RWPE1 (cell line): ENCODE measurements around the gene NGEF.

Experiments used
- CTCF ChIA-PET: fragments of 350-600 bp; sonication (Branson Sonifier 250); formaldehyde crosslinking; extraction: SDS; loops from one replicate; lab custom pipeline; 2021; lab: Yijun Ruan, JAX
- POLR2A ChIA-PET: fragments of 400-600 bp; formaldehyde crosslinking; extraction: SDS; loops from one replicate; lab custom pipeline; 2020; ENCODE audit warnings: antibody characterized with exemption; ENCODE audit not compliant: low non-redundant PET; lab: Yijun Ruan, JAX
- DNase-seq: peaks from one replicate; pipeline ENCODE4 v3.0.0; 2012; ENCODE audit warnings: low spot score
- H3K27ac ChIP-seq: fragments of 450-650 bp; 2 replicates; pipeline ENCODE4 v1.5.1; 2017
- TF ChIP-seq, protein P1 (sequence below): fragments of 450-650 bp; conservative IDR thresholded peaks from 2 replicates; pipeline ENCODE4 v1.5.1; 2017; ENCODE audit warnings: low read depth, mild to moderate bottlenecking

NGEF gene

DNA sequence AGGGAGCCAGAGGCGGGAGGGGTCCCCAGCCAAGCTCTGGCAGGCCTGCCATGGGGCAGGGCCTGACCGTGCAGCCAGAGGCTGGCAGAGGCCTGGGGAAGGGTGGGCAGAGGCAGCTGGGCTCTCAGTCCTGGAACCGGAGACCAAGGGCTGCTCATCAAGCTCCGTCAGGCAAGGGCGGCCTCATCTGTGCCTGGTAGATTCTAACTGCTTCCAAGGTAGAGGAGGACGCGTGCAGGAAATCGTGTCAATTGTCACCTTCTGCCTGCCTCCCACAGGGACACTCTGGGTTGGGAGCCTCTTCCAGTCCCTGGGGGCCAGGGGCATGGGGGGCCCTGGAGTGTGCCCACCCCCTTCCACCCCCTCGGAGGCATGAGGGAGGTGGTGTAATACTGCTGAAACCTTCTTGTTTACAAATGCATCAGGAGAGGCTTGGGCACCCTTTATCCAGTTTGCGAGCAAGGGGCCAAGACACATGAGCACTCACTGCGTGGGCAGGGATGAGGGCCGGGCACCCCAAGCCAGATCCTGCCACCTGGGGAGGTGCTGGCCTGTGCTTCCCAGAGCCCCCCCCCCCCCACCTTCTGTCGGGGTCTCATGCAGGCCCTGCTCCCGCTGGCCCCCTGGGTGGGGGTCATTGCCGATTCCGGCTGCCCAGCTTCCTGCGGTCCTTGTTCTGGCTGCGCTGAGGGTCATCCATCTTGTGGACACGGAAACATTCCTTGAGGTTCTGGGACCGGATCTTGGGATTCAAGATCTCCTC lies 134.0 kb downstream of the NGEF start:
- ChIA-PET POLR2A (no interaction called here), CTCF (interaction anchor here (0.5 kb wide), 1 partner anchor 353 kb away, joined by 4 read pairs; no protein-coding TSS in a partner anchor)
- peak overlapping the region; percentile 72 for H3K27ac ChIP-seq
- DNase-seq: no peak
- TF ChIP-seq, protein P1, sequence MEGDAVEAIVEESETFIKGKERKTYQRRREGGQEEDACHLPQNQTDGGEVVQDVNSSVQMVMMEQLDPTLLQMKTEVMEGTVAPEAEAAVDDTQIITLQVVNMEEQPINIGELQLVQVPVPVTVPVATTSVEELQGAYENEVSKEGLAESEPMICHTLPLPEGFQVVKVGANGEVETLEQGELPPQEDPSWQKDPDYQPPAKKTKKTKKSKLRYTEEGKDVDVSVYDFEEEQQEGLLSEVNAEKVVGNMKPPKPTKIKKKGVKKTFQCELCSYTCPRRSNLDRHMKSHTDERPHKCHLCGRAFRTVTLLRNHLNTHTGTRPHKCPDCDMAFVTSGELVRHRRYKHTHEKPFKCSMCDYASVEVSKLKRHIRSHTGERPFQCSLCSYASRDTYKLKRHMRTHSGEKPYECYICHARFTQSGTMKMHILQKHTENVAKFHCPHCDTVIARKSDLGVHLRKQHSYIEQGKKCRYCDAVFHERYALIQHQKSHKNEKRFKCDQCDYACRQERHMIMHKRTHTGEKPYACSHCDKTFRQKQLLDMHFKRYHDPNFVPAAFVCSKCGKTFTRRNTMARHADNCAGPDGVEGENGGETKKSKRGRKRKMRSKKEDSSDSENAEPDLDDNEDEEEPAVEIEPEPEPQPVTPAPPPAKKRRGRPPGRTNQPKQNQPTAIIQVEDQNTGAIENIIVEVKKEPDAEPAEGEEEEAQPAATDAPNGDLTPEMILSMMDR: no peak

DNA sequence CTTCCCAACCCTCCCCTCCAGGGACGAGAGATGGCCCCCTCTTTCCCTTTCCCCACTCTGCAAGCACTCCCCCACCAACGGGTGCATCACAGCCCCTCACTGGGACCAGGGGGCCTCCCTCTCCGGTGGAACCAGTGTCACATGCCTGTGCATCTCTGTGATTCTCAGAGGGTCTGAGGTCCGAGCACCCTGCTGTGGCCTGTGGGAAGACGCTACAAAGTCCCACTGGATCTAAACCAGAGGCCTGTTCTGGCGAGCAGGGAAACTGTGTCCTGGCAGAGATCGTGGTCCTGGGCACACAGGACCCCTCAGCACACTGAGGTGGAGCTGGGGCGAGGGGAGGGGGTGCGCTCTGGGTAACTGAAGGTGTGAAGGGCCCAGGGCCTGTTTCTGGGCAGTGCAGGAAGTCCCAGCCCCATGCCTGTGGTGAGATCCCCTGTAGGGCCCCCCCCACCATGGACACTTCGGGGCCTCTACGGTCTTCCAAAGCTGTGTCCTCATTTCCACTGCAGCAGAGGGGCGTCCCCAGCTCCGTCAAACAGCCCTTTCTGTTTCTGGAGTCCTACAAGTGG lies 135.0 kb downstream of the NGEF start:
- TF ChIP-seq, protein P1: no peak
- no peak for DNase-seq
- POLR2A ChIA-PET: no interaction called here
- CTCF ChIA-PET: interaction anchor here (0.5 kb wide), 3 partner anchors 354 to 429 kb away, joined by 3 to 5 read pairs (median 4); partner anchors contain the start of gene SAG
- H3K27ac ChIP-seq: peak overlapping the region; percentile 72

DNA sequence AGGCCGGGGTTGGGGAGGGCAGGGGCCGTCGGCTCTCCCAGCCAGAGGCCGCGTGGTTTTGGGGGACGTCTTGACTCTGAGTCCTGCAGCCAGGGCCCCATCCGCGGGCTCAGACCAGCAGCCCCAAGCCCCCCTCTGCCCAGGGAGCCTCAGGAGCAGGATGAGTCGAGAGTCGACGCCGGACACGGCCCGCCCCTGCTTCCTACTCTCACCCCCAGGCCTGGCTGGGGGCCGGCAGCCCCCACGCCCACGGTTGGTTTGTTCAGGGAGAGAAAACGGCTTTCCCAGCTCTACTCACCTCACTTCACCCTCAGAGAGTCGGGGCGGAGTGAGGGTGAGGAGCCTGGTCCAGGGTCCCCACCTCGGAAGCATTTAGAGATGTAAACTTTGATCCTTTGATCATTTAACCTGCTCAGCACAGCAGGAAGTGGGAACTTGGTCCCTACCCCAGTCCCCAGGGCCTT lies 136.0 kb downstream of the NGEF start:
- peak; percentile 18 for DNase-seq
- peak overlapping the region; percentile 72 for H3K27ac ChIP-seq
- TF ChIP-seq, protein P1: no peak
- ChIA-PET POLR2A (no interaction called here), CTCF (no interaction called here)

DNA sequence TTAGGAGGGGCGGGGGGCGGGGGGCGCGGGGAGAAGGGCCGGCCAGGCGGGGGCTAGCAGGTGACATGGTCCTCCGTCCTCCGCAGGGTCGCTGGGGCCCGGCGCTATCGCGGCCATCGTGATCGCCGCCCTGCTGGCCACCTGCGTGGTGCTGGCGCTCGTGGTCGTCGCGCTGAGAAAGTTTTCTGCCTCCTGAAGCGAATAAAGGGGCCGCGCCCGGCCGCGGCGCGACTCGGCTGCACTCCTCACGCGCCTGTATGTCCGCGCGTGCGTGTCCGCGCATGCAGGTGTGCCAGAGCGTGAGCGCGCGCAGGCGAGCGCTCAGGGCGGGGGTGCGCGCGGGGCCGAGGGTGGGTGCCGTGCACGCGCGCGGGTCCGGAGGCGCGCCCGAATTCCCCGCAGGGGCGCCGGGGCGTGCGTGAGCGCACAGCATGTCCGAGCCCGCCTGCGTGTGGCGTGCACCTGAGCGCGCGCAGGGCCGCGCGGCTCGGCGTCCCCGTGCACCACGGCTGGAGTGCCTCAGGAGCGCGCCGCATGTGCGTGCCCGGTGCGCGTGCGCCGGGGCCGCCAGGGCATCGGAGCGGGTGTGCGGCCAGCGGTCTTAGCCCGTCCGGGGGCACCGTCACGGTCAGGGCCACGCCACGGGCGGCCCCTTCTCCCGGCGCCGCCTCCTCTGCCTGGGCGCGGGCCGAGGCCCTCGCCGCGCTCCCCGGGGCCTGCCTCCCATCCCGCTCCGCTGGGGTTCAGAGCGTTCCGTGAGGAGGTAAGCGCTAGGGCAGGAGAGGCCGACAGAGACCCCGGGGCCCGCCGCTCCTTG lies 136.7 kb downstream of the NGEF start:
- ChIA-PET POLR2A (no interaction called here), CTCF (no interaction called here)
- H3K27ac ChIP-seq: peak overlapping the region; percentile 72
- TF ChIP-seq, protein P1: 0 out of 2 replicates have a peak, but pooled peaks have one; percentile 10
- DNase-seq: peak; percentile 47

DNA sequence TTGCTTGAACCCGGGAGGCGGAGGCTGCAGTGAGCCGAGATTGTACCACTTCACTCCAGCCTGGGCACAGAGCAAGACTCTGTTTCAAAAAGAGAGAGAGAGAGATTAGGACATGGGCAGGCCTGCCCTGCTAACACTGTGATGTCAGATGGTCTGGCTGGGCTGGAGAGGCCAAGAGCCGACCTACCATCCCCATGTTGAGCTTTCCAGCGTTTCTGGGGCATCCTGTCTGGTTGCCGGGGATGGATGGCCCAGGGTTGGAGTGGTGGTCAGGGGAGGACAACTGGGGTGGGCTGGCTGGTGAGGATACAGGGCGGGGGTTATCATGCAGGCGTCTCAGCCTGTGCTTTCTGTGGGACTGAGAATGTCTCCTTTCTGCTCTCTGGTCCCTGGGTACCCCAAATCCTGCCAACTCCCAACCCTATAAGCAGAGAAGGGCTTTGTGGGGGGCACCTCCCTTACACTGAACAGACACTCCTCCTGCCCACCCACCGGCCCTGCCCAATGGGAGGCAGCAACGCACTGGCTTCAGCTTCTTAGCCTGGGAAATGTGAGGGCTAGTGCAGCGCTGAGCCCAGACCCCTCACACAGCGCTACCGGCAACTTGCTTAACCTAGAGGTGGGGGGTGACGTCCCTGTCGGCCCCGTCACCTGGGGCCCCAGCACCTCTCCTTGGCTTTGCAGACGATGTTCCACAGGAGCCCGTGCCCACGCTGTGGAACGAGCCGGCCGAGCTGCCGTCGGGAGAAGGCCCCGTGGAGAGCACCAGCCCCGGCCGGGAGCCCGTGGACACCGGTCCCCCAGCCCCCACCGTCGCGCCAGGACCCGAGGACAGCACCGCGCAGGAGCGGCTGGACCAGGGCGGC lies 137.6 kb downstream of the NGEF start:
- no peak for DNase-seq
- POLR2A ChIA-PET: no interaction called here
- H3K27ac ChIP-seq: peak overlapping the region; percentile 72
- TF ChIP-seq, protein P1: no peak
- CTCF ChIA-PET: no interaction called here
